PFSK-1 (cell line): ENCODE results near the gene LIMS1.

Experiments
- POLR2AphosphoS5 ChIP-seq: IDR thresholded peaks from 2 replicates; pipeline ENCODE4 v1.6.1; 2012; ENCODE audit warnings: low read depth, mild to moderate bottlenecking, control low read depth, low read length, moderate library complexity
- SIN3A ChIP-seq: IDR thresholded peaks from 2 replicates; pipeline ENCODE4 v1.6.1; 2012; ENCODE audit warnings: mild to moderate bottlenecking, low read length, moderate library complexity, borderline replicate concordance; ENCODE audit not compliant: insufficient read depth
- TAF1 ChIP-seq: IDR thresholded peaks from 2 replicates; pipeline ENCODE4 v1.6.1; 2012; ENCODE audit warnings: low read length, control low read depth, borderline replicate concordance; ENCODE audit not compliant: insufficient read depth

- no peak for TF ChIP-seq TAF1
- TF ChIP-seq POLR2AphosphoS5: no peak
- TF ChIP-seq SIN3A: no peak
Measured at GRCh38 chr2:108536133-108536780, 2.0 kb downstream of the LIMS1 start.
